Activated T-cell treated with anti-CD3 and anti-CD28 coated beads, Interleukin-2, amount 50 U/mL, for 1 hour (primary cell): Measurements from ENCODE around the gene SCN7A.
"Not testable (repeated sequence)": the region's sequence is repeated elsewhere in the genome, so short reads cannot be mapped to it uniquely, and the experiment has no call there.

ENCODE experiments used
- DNase-seq: peaks from one replicate; pipeline ENCODE4 v3.0.0-alpha.2; 2020

Gene SCN7A

GRCh38 chr2:166451468-166451867 lies 42.6 kb downstream of the SCN7A start:
- no peak for DNase-seq

DNA sequence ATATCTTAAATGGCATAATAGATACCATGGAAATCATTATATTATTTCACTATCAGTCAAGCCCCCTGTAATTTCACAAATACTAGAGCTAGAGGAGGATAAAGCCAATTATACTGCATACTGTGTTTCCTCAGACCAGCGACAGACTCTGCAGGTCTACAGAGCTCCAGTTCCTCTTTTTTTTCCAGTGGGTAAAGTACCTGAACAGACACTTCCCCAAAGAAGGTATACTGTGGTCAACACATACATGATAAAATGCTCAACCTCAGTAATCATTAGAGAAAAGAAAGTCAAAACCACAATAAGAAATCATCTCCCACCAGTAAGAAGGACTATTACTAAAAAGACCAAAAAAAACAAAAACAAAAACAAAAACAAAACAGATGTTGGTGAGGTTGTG lies 44.6 kb downstream of the SCN7A start:
- DNase-seq: no peak

DNA sequence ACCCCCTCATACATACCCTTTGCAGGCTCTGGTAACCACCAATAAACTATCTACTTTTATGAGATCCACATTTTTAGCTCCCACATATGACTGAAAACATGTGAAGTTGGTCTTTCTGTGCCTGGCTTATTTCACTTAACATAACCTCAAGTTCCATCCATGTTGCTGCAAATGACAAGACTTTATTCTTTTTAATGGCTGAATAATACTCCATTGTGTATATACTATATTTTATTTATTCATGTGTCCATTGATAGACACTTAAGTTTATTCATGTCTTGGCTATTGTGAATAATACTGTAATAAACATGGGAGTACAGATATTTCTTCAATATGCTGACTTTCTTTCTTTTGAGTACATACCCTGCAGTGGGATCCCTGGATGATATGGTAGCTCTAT lies 45.9 kb downstream of the SCN7A start:
- DNase-seq: no peak

- no peak for DNase-seq
Observed at GRCh38 chr2:166444306-166444705, 49.7 kb downstream of the SCN7A start.

GRCh38 chr2:166440313-166440712 lies 53.7 kb downstream of the SCN7A start:
- no peak for DNase-seq

DNA sequence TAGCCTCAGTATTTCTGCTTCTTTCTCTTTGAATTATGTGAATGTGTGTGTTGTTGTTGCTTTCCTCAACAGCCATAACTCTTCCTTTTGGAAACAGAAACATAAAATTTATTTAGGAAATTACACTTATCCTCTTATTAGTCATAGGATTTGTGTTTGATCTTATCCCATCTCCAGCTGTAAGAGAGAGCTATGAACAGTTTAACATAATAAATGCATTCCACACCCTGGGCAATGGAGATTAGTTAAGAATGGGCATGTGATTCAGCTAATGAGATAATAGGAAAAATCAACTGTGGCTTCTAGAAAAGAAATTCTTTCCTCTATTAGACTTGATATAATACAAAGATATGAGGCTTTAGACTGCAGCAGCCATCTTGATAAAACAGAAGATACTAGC lies 55.0 kb downstream of the SCN7A start:
- DNase-seq: no peak

- no peak for DNase-seq
Observed at GRCh38 chr2:166436976-166437375, 57.1 kb downstream of the SCN7A start.

- no peak for DNase-seq
Observed at GRCh38 chr2:166436189-166436588, 57.9 kb downstream of the SCN7A start.

- DNase-seq: no peak
Observed at GRCh38 chr2:166434491-166434890, 59.6 kb downstream of the SCN7A start.

- no peak for DNase-seq
Observed at GRCh38 chr2:166433457-166433856, 60.6 kb downstream of the SCN7A start.

DNA sequence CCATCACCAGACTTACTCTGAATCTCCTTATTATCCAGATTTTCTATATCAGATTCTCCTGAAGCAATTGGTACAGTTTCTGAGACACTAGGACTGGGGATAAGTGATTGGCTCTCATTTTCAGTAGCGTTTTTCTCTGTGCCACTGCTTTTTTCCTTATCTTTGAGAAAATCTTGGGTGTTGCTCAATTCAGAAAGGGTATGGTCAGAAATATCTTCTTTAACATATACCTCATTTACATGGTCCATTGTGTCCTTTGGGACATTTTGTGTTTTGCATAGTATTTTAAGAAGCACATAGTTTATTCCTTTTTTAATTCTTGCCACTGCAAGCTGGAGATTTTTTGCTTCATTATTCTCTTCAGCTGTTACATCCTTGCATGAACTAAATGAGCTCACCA lies 61.7 kb downstream of the SCN7A start:
- DNase-seq: no peak

- DNase-seq: no peak
Observed at GRCh38 chr2:166424841-166425240, 69.2 kb downstream of the SCN7A start.

DNA sequence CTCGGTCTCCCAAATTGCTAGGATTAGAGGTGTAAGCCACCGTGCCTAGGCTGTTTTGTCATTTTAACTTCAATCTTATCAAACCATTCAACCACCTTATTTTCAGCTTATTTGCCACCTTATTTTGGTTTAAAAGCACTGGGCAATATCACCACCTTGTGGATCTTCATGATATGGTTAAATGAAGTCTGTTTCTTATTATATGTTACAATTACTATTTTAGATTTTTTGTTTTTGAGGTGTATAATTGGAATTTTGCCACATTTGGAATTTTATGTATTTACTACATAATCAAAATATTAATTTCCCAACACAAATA lies 74.5 kb downstream of the SCN7A start:
- no peak for DNase-seq

- no peak for DNase-seq
Observed at GRCh38 chr2:166418853-166419615, 75.0 kb downstream of the SCN7A start.

DNA sequence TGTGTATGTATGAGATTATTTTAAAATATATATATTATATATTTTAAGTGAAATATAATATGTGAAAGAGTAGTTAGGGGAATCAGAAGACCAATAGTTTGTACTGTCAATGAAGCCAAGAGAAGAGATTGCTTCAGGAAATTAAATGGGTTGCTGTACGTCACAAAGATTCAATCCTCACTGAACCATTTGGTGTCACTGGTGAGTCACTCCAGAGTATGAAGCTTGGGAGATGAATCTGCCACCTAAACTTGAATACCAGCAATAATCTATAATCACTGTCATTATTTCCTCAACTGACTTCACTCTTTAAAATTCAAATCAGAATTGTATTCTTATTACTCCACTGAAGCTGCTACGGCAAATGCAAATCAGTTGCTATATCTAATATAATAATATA lies 76.4 kb downstream of the SCN7A start:
- no peak for DNase-seq

DNA sequence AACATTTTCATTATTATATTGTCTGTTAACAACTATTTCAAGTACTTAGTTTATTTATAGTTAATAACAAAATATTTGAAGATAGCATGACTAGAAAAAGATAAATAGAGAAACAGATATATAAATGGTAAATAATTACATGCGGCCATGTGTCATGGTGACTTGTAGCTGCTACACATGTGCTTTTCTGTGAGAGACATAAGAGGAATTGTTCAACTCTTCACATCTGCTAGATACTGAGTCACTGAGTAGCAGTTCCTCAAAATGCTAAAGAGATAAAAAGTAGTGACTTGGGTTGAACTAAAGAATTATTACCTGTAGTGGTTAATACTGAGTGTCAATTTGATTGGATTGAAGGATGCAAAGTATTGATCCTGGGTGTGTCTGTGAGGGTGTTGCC lies 80.8 kb downstream of the SCN7A start:
- no peak for DNase-seq

DNA sequence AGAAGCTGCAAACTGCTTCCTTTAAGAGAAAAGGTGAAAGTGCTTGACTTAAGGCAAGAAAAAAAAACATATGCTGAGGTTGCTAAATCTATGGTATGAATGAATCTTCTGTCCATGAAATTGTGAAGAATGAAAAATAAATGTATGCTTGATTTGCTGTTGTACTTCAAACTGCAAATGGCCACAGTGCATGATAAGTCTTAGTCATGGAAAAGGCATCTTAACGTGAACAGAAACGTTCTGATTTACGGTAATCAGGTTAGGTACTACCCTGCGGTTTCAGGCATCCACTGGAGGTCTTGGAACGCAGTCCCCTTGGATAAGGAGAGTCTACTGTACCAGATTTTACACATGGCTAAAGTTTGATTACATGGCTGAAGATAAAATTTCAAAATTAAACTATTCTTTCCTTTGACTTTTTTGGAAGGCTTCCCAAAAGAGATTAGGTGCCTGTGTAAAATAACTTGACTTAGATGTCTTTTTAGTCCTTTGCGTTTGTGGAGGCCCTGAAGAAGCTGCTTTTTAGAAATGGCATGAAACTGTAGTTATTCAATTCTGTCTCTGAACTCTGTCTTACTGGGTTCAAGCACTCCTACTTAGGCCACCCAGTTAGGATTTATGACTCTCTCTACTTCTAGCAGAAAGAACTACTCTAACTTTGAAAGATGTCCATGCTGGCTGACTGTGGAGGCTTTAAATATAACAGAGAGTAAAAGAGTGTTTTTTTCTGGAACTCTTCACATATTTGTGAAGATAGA lies 82.4 kb downstream of the SCN7A start:
- no peak for DNase-seq

DNA sequence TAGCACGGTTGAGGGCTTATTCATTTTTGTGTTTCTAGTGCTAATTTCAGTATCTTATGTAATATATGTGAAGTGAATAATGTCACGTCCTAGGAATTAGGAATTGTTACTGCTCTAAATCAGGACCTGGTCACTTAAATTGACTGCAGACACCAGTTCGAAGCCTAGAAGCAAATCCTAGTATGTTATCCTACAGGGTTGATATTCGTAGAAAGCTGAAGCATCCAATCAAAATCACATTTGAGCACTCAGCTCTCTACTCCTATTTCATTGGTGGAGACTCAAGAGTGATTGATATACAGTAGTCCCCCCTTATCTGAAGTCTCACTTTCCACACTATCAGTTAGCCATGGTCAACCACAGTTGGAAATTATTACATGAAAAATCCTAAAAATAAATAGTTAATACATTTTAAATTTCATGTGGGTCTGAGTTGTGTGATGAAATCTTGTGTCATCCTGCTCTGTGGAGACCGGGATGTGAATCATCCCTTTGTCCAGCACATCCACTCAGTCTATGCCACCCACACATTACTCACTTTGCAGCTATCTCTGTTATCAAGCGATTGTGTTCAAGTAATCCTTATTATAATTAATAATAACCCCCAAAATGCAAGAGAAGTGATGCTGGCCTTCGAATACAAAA lies 83.1 kb downstream of the SCN7A start:
- no peak for DNase-seq

- not testable (repeated sequence) for DNase-seq
Observed at GRCh38 chr2:166407746-166408145, 86.3 kb downstream of the SCN7A start.

- DNase-seq: no peak
Observed at GRCh38 chr2:166406374-166406773, 87.7 kb downstream of the SCN7A start.

GRCh38 chr2:166405569-166405926 lies 88.5 kb downstream of the SCN7A start:
- DNase-seq: no peak

DNA sequence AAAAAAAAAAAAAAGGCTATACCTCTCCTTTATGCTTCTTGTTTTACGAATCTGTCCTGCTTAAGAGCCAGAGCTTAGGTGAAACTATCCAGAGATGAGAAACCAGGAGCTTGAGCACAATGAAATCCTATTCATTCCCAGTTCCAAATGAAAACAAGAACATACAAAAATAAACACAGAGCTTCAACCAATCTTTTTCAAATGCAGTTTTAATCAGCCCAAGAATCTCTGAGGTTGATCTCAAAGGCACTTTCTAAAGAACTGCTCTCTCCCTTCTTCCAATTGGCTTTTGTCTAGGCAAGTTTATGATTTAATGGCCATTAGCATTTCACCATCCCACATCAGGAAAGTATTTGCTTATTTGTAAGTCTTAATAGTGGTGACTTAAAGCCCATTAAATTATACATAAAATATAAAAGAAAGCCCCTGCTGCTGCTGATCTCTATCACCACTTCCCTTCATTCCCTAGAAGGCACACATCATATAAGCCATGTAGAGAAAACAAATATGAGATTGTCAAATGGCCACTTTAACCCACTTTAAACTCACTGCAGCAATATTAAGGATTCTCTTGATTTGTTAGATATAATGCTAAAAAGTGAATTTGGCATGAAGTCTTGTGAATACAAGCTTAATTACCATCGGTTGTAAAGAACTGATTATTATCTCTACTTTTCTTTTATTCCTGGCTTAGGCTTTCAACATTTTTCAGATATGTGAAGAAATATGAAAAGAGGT lies 89.0 kb downstream of the SCN7A start:
- DNase-seq: no peak

- DNase-seq: no peak
Observed at GRCh38 chr2:166394245-166394644, 99.8 kb downstream of the SCN7A start.

DNA sequence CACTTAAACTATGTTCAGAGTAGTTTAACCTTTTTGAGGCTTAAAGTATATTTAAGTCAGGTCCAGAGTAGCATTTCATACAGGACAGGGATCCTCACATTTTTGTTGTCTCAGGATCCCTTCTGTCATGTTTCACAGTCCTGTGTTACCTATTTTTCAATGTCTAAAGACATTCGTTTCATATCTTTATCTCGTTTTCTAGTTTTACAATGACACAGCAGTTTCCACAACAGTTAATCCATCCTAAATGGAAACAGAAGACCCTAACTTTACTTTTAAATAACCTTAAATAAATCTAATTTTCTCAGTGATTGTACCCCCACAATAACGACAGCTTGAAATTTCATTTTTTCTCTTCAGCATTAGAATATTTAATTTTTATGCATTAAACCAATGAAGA lies 101.0 kb downstream of the SCN7A start:
- no peak for DNase-seq
